GM23338 (cell line): Measurements from ENCODE around the gene ZNF446. TPM values are rescaled to one million over a fixed set of nuclear protein-coding genes. Genes with fewer than 3 reads are reported as not detected.

Experiments
- ATAC-seq: fragments of 200-7000 bp; cut with Tn5 transposase; 3 replicates; pipeline ENCODE4 v1.9.1; 2020
- DNase-seq: peaks from one replicate; pipeline ENCODE4 v3.0.0-alpha.2; 2015; ENCODE audit warnings: low spot score
- H2AFZ ChIP-seq: fragments of 200-600 bp; sonication (generic); 2 replicates; pipeline ENCODE4 v1.8.0; 2016; ENCODE audit warnings: antibody characterized with exemption, mild to moderate bottlenecking, moderate library complexity
- H3F3A ChIP-seq: fragments of 200-600 bp; sonication (generic); replicated peaks from 2 replicates; pipeline ENCODE4 v1.8.0; 2017; ENCODE audit warnings: antibody characterized with exemption, mixed run types, low read depth
- H3K27ac ChIP-seq: fragments of 200-600 bp; sonication (generic); 2 replicates; pipeline ENCODE4 v1.6.1; 2016; ENCODE audit warnings: low read depth
- H3K27me3 ChIP-seq: fragments of 200-600 bp; sonication (generic); 2 replicates; pipeline ENCODE4 v1.8.0; 2016; ENCODE audit warnings: mild to moderate bottlenecking, mixed run types, moderate library complexity; ENCODE audit not compliant: insufficient read depth
- H3K36me3 ChIP-seq: fragments of 200-600 bp; sonication (generic); 2 replicates; pipeline ENCODE4 v1.8.0; 2016; ENCODE audit warnings: mild to moderate bottlenecking; ENCODE audit not compliant: insufficient read depth
- H3K4me1 ChIP-seq: fragments of 200-600 bp; sonication (generic); 2 replicates; pipeline ENCODE4 v1.8.0; 2016; ENCODE audit warnings: mild to moderate bottlenecking, moderate library complexity; ENCODE audit not compliant: insufficient read depth
- H3K4me2 ChIP-seq: fragments of 200-600 bp; sonication (generic); 2 replicates; pipeline ENCODE4 v1.7.1; 2017; ENCODE audit warnings: mixed run types
- H3K4me3 ChIP-seq: fragments of 200-600 bp; sonication (generic); 2 replicates; pipeline ENCODE4 v1.6.1; 2016; ENCODE audit warnings: mixed run types
- H3K79me2 ChIP-seq: fragments of 200-600 bp; sonication (generic); replicated peaks from 2 replicates; pipeline ENCODE4 v1.8.0; 2017; ENCODE audit warnings: mild to moderate bottlenecking; ENCODE audit not compliant: insufficient read depth
- H3K9me2 ChIP-seq: fragments of 200-600 bp; sonication (generic); 2 replicates; pipeline ENCODE4 v1.8.0; 2017; ENCODE audit not compliant: insufficient read depth
- H4K20me1 ChIP-seq: fragments of 200-600 bp; sonication (generic); replicated peaks from 2 replicates; pipeline ENCODE4 v1.8.0; 2017; ENCODE audit warnings: mild to moderate bottlenecking; ENCODE audit not compliant: insufficient read depth
- H3K27ac Mint-ChIP-seq: 2 replicates; pipeline ENCODE4 v1.8.0; 2020; ENCODE audit warnings: inconsistent platforms, mild to moderate bottlenecking, moderate library complexity, mixed read lengths
- H3K27me3 Mint-ChIP-seq: 3 replicates; pipeline ENCODE4 v1.8.0; 2022; ENCODE audit warnings: low read depth, mild to moderate bottlenecking, moderate library complexity, mixed read lengths, inconsistent platforms; ENCODE audit not compliant: insufficient read depth, poor library complexity
- H3K36me3 Mint-ChIP-seq: 3 replicates; pipeline ENCODE4 v1.8.0; 2021; ENCODE audit warnings: low read depth, mild to moderate bottlenecking, inconsistent platforms, moderate library complexity, mixed read lengths
- H3K4me1 Mint-ChIP-seq: 3 replicates; pipeline ENCODE4 v1.8.0; 2020; ENCODE audit warnings: mild to moderate bottlenecking, inconsistent platforms, mixed read lengths
- H3K4me3 Mint-ChIP-seq: 3 replicates; pipeline ENCODE4 v1.8.0; 2021; ENCODE audit warnings: moderate library complexity, mild to moderate bottlenecking, inconsistent platforms, mixed read lengths
- H3K9me3 Mint-ChIP-seq: 3 replicates; pipeline ENCODE4 v1.8.0; 2020; ENCODE audit warnings: moderate library complexity, mild to moderate bottlenecking, inconsistent platforms, mixed read lengths
- CREB1 ChIP-seq: fragments of 250-450 bp; sonication (Bioruptor Pico); IDR thresholded peaks from 2 replicates; pipeline ENCODE4 v1.5.0; 2020; ENCODE audit warnings: low read depth, mild to moderate bottlenecking, moderate library complexity
- CTCF ChIP-seq, 2 experiments: fragments of 200-600 bp in 1 of 2; sonication (generic) in 1 of 2; conservative IDR thresholded peaks; 2 replicates each; pipeline versions ENCODE4 v1.5.1 to v1.6.1; 2016 to 2017; ENCODE audit warnings: antibody characterized with exemption in 2 of 2, low read depth in 2 of 2, mild to moderate bottlenecking in 2 of 2, moderate library complexity in 1 of 2
- EZH2 ChIP-seq: fragments of 200-600 bp; sonication (generic); IDR thresholded peaks from one replicate; pipeline ENCODE4 v1.8.0; 2017; ENCODE audit warnings: antibody characterized with exemption, mild to moderate bottlenecking, low read depth; ENCODE audit not compliant: unreplicated experiment
- EZH2phosphoT487 ChIP-seq: fragments of 200-600 bp; sonication (generic); IDR thresholded peaks from one replicate; pipeline ENCODE4 v1.8.1; 2018; ENCODE audit warnings: antibody characterized with exemption; ENCODE audit not compliant: unreplicated experiment
- NANOG ChIP-seq: IDR thresholded peaks from 2 replicates; pipeline ENCODE4 v1.6.1; 2016; ENCODE audit warnings: antibody characterized with exemption, borderline replicate concordance
- REST ChIP-seq: IDR thresholded peaks from one replicate; pipeline ENCODE4 v1.6.1; 2018; ENCODE audit warnings: antibody characterized with exemption; ENCODE audit not compliant: unreplicated experiment
- STAT1 ChIP-seq: IDR thresholded peaks from one replicate; pipeline ENCODE4 v1.6.1; 2016; ENCODE audit warnings: antibody characterized with exemption; ENCODE audit not compliant: unreplicated experiment
- polyA plus RNA-seq: library from polyadenylated mRNA; unstranded; fragments of >200 nt; fragmentation: Nextera tagmentation; extraction: Ambion mirVana; gene quantifications from 2 replicates; pipeline ENCODE4 v1.2.1, GENCODE V29; 2016
- total RNA-seq: library from RNA; depleted of rRNA; stranded (reverse); fragments of >200 nt; shearing (Covaris generic); gene quantifications from 2 replicates; pipeline ENCODE4 v1.2.3, GENCODE V29; 2014
- TF ChIP-seq, protein P1 (sequence below): IDR thresholded peaks from 2 replicates; pipeline ENCODE4 v1.6.1; 2016; ENCODE audit warnings: antibody characterized with exemption

Gene ZNF446
- total and polyA plus RNA-seq, 2 experiments from 2014 or later: 2.1 to 5.6 TPM

DNA sequence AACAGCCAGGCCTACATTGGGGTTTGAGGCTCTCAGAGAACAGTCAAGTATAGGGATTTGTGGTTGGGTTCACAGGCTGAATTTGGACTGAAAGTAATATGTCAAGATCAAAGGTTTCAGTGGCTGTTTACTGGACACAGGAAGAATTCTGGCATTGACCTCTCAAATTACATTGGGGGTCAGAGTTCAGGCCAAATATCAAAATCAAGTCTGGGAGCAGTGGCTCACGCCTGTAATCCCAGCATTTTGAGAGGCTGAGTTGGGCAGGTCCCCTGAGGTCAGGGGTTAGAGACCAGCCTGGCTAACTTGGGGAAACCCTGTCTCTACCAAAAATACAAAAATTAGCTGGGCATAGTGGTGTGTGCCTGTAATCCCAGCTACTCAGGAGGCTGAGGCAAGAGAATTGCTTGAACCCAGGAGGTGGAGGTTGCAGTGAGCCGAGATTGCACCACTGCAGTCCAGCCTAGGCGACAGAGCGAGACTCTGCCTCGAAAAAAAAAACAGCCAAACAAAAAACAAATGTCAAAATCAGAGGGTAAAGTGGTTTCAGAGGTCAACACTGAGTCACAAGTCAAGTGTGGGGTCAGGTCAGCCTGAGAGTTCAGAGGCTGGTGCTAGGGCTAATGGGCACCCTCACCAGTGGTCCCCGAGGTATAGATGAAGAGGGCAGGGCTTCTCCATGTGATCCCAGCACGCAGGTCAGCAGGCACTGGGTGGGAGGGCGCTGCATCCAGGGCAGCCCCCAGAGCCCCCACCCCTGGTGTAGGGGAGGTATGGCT, 34.1 kb downstream of the ZNF446 start:
- H4K20me1 ChIP-seq: no peaks in the 10 kb centered on the region
- Mint-ChIP-seq H3K9me3 (peaks cover 12% of the 10 kb centered on the region), H3K27ac (no peak overlapping the region), H3K27me3 (peaks cover 25% of the 10 kb centered on the region), H3K4me3 (no peak overlapping the region; the same call in 2 of the 3 replicates), H3K4me1 (peaks cover 8% of the 10 kb centered on the region), H3K36me3 (peaks cover 9% of the 10 kb centered on the region)
- no peaks in the 10 kb centered on the region for H3K27me3 ChIP-seq
- no peaks in the 10 kb centered on the region for H3K9me2 ChIP-seq
- H3K27ac ChIP-seq: no peak overlapping the region
- peaks cover 3% of the 10 kb centered on the region; the same call in 1 of the 2 replicates for H3F3A ChIP-seq
- H3K4me1 ChIP-seq: peaks cover 7% of the 10 kb centered on the region; the same call in 1 of the 2 replicates
- DNase-seq (no peak), ATAC-seq (no peak)
- no peak overlapping the region for H3K4me2 ChIP-seq
- no peak overlapping the region for H3K4me3 ChIP-seq
- H3K36me3 ChIP-seq: no peaks in the 10 kb centered on the region
- no peak overlapping the region for H2AFZ ChIP-seq
- TF ChIP-seq REST (no peak), EZH2 (no peak), CREB1 (no peak), EZH2phosphoT487 (no peak), NANOG (no peak), CTCF (conservative IDR thresholded peaks at IDR 0.05; ENCODE audit: low read depth in 2 of 2) (no peak), STAT1 (no peak)
- 0 out of 2 replicates have a peak, but pooled peaks cover 3% of the 10 kb centered on the region for H3K79me2 ChIP-seq

DNA sequence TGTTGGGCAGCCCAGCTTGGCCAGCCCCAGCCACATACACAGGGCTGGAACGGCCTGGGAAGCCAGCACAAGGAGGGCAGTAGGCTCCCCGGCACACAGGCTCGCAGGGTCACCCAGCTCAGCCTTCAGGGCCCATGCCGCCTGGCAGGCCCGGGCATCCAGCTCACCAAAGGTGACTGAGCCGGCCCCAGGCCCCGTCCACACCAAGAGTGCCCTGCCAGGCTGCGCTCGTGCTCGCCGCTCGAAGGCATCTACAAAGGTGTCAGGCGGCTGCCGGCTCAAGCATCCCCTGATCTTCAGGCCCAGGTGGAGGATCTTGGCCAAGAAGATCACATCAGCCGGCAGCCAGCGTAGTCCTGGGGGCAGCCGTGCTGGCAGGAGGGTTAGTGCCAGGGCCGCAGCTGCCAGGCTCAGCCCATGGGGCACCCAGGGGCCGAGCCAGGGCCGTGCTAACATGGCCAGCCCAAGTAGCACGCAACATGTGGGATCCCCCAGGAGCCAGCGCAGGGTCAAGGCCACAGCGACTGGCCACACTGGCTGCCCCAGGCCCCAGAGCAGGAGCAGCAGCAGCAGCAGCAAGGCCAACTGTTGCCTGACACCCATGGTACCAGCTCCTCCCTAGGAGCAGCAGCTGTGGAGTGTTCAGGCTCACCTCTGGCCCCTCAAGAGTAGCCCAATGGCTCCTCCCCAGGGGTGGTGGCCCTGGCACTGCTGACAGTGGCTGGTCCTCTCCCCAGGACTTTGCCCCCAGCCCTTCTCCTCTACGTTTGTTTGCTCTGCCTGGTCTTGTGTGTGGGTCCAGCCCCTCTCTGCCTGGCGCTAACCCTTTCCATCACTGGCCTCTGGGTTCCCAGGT, 35.4 kb downstream of the ZNF446 start, which contains the start of gene SLC27A5:
Gene SLC27A5 (minus strand): TSS at position 640 of the 856 bp plus-strand sequence. CDS start 37 bp downstream, at position 603.
- H3K36me3 ChIP-seq: no peaks in the 10 kb centered on the region
- H4K20me1 ChIP-seq: no peaks in the 10 kb centered on the region
- ATAC-seq (no peak), DNase-seq (no peak)
- no peaks in the 10 kb centered on the region for H3K9me2 ChIP-seq
- H3K36me3 Mint-ChIP-seq: peaks cover 19% of the 10 kb centered on the region
- no peak within 1 kb of the TSS for H3K27ac ChIP-seq
- H3K4me3 Mint-ChIP-seq: no peak within 1 kb of the TSS
- H2AFZ ChIP-seq: no peak within 1 kb of the TSS
- no peak within 1 kb of the TSS for H3K4me2 ChIP-seq
- H3K9me3 Mint-ChIP-seq: peaks cover 12% of the 10 kb centered on the region
- H3K27me3 ChIP-seq: no peaks in the 10 kb centered on the region
- H3K79me2 ChIP-seq: peaks cover 3% of the 10 kb centered on the region; the same call in 1 of the 2 replicates
- H3K27me3 Mint-ChIP-seq: peaks cover 29% of the 10 kb centered on the region
- H3K4me3 ChIP-seq: no peak within 1 kb of the TSS
- peaks cover 17% of the 10 kb centered on the region for H3K4me1 ChIP-seq
- H3K27ac Mint-ChIP-seq: no peak within 1 kb of the TSS
- peaks cover 18% of the 10 kb centered on the region for H3K4me1 Mint-ChIP-seq
- H3F3A ChIP-seq: peaks cover 3% of the 10 kb centered on the region; the same call in 1 of the 2 replicates
- no peak for TF ChIP-seq CREB1
- TF ChIP-seq, protein P1, sequence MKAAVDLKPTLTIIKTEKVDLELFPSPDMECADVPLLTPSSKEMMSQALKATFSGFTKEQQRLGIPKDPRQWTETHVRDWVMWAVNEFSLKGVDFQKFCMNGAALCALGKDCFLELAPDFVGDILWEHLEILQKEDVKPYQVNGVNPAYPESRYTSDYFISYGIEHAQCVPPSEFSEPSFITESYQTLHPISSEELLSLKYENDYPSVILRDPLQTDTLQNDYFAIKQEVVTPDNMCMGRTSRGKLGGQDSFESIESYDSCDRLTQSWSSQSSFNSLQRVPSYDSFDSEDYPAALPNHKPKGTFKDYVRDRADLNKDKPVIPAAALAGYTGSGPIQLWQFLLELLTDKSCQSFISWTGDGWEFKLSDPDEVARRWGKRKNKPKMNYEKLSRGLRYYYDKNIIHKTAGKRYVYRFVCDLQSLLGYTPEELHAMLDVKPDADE: no peak
